A673 (cell line): Measurements from ENCODE around the gene LY86.

ENCODE experiments used
- EZH2 ChIP-seq: fragments of 200-600 bp; sonication (generic); IDR thresholded peaks from 2 replicates; pipeline ENCODE4 v1.6.1; 2017; ENCODE audit warnings: borderline replicate concordance, low read depth, mild to moderate bottlenecking, mixed read lengths, antibody characterized with exemption, low read length; ENCODE audit not compliant: poor library complexity, severe bottlenecking
- TF ChIP-seq, protein P1 (sequence below): fragments of 300-800, 200-600 bp; sonication (generic); conservative IDR thresholded peaks from 2 replicates; pipeline ENCODE4 v1.5.1; 2017; ENCODE audit warnings: low read depth, mild to moderate bottlenecking, antibody characterized with exemption, low read length, moderate library complexity, mixed read lengths

DNA sequence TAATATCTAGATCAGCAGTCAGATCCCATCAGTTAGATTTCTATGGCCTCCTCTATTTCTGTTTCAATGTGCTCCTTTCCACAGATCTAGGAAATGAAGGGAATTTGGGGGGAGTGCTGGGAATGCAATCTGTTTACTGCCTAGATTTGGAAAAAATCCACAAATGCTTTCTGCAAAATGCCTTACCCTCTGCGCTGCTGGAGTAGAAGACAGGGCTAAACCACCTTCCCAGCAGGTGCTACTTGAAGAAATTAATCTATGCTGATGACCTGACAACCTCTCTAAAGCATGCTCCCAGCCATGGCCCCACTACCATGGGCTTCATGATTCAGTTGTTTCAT is 46.2 kb downstream of the LY86 start:
- TF ChIP-seq, protein P1, sequence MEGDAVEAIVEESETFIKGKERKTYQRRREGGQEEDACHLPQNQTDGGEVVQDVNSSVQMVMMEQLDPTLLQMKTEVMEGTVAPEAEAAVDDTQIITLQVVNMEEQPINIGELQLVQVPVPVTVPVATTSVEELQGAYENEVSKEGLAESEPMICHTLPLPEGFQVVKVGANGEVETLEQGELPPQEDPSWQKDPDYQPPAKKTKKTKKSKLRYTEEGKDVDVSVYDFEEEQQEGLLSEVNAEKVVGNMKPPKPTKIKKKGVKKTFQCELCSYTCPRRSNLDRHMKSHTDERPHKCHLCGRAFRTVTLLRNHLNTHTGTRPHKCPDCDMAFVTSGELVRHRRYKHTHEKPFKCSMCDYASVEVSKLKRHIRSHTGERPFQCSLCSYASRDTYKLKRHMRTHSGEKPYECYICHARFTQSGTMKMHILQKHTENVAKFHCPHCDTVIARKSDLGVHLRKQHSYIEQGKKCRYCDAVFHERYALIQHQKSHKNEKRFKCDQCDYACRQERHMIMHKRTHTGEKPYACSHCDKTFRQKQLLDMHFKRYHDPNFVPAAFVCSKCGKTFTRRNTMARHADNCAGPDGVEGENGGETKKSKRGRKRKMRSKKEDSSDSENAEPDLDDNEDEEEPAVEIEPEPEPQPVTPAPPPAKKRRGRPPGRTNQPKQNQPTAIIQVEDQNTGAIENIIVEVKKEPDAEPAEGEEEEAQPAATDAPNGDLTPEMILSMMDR = no peak
- TF ChIP-seq EZH2 = no peak
